ENCODE measurements around the gene CAMLG. TPM values are rescaled to one million over a fixed set of nuclear protein-coding genes. Genes with fewer than 3 reads are reported as not detected.

Gene CAMLG
- total and polyA plus RNA-seq, 12 donors: 29.4 to 72.2 (median 42.3) TPM

GRCh38 chr5:134735243-134735642 lies 3.1 kb upstream of the CAMLG start:
- Histone ChIP-seq H3K4me3 (no peak overlapping the region), H3K36me3 (replicated peaks in 1 of 2) (no peaks in the 10 kb centered on the region), H3K4me1 (replicated peaks in 1 of 2) (peaks cover 6 to 12% of the 10 kb centered on the region in 2 donors), H3K27me3 (no peaks in the 10 kb centered on the region), H3K27ac (no peak overlapping the region), H3K9me3 (replicated peaks in 1 of 3) (no peaks in the 10 kb centered on the region)
- intact Hi-C loops (cut with DNase I): no loop called here
- no peak for DNase-seq
- TF ChIP-seq CTCF (IDR thresholded peaks at IDR 0.05): no peak
- WGBS, 4 donors: 64 to 74% (median 69%) methylated on average over 4 of the region's 4 CpGs

- intact Hi-C loops (cut with DNase I): no loop called here
- Histone ChIP-seq H3K4me3 (no peak overlapping the region), H3K27ac (no peak overlapping the region), H3K4me1 (replicated peaks in 1 of 2) (peaks cover 6 to 12% of the 10 kb centered on the region in 2 donors), H3K27me3 (no peaks in the 10 kb centered on the region), H3K9me3 (replicated peaks in 1 of 3) (no peaks in the 10 kb centered on the region), H3K36me3 (replicated peaks in 1 of 2) (no peaks in the 10 kb centered on the region)
- 48 to 60% (median 51%) methylated on average over 2 of the region's 2 CpGs for WGBS, 4 donors
- no peak for TF ChIP-seq CTCF (IDR thresholded peaks at IDR 0.05)
- TF ChIP-seq POLR2A (IDR thresholded peaks at IDR 0.05): no peak
- peak in 1 of 7 donors; percentile 9 for DNase-seq
Observed at GRCh38 chr5:134736173-134736812, 2.1 kb upstream of the CAMLG start.

- 4 to 7% (median 5%) methylated on average over 21 of the region's 21 CpGs for WGBS, 4 donors
- Histone ChIP-seq H3K9me3 (replicated peaks in 1 of 3) (no peaks in the 10 kb centered on the region), H3K27me3 (no peaks in the 10 kb centered on the region), H3K27ac (peak overlapping the region; percentile 42 to 97 (median 97)), H3K4me3 (peak overlapping the region; percentile 54 to 95 (median 86)), H3K36me3 (replicated peaks in 1 of 2) (no peaks in the 10 kb centered on the region), H3K4me1 (replicated peaks in 1 of 2) (peaks cover 6 to 12% of the 10 kb centered on the region in 2 donors)
- TF ChIP-seq POLR2A (IDR thresholded peaks at IDR 0.05): peak in 1 of 2 donors; percentile 19
- TF ChIP-seq CTCF (IDR thresholded peaks at IDR 0.05): peak in 4 of 6 experiments; percentile 3 to 40 (median 23)
- intact Hi-C loops (cut with DNase I): no loop called here
- DNase-seq: peak in 6 of 7 donors; percentile 22 to 60 (median 36)
Observed at GRCh38 chr5:134738963-134739661, 764 bp downstream of the CAMLG start.

GRCh38 chr5:134741052-134741451 lies 2.7 kb downstream of the CAMLG start:
- no peak overlapping the region for H3K27ac ChIP-seq
- H3K4me3 ChIP-seq: no peak overlapping the region
- H3K9me3 ChIP-seq (replicated peaks in 1 of 3): no peaks in the 10 kb centered on the region
- intact Hi-C loops (cut with DNase I): loop anchor here in 1 of 2 donors (10.0 kb wide), 1 partner anchor 164 kb away; the partner anchor contains the start of gene PCBD2
- TF ChIP-seq CTCF (IDR thresholded peaks at IDR 0.05): no peak
- TF ChIP-seq POLR2A (IDR thresholded peaks at IDR 0.05): no peak
- WGBS, 4 donors: 87 to 91% (median 89%) methylated on average over 11 of the region's 11 CpGs
- H3K27me3 ChIP-seq: no peaks in the 10 kb centered on the region
- DNase-seq: peak in 1 of 7 donors; percentile 16
- H3K4me1 ChIP-seq (replicated peaks in 1 of 2): peaks cover 6 to 12% of the 10 kb centered on the region in 2 donors
- no peaks in the 10 kb centered on the region for H3K36me3 ChIP-seq (replicated peaks in 1 of 2)
